Measurements from ENCODE around the gene ZNF133.
"Not testable (repeated sequence)": the region's sequence is repeated elsewhere in the genome, so short reads cannot be mapped to it uniquely, and the experiment has no call there.

The ZNF133 gene

GRCh38 chr20:18272451-18272850, 15.9 kb upstream of the ZNF133 start:
- Histone ChIP-seq H4K20me1 (ENCODE audit: insufficient read depth, low read length) (no peaks in the 10 kb centered on the region), H3K27me3 (replicated peaks; ENCODE audit: insufficient read depth, low read length) (no peaks in the 10 kb centered on the region), H3K36me3 (replicated peaks; ENCODE audit: insufficient read depth, low read length) (no peaks in the 10 kb centered on the region), H3K9ac (ENCODE audit: low read length) (no peak overlapping the region), H3K27ac (ENCODE audit: low read length) (no peak overlapping the region), H3K79me2 (ENCODE audit: low read length) (no peaks in the 10 kb centered on the region), H3K9me3 (replicated peaks; ENCODE audit: insufficient read depth, low read length) (no peaks in the 10 kb centered on the region), H3K9me2 (replicated peaks; ENCODE audit: insufficient read depth, low read length) (no peaks in the 10 kb centered on the region), H3K4me3 (ENCODE audit: low read length) (no peak overlapping the region), H3K4me1 (ENCODE audit: low read length) (peaks cover 6% of the 10 kb centered on the region), H3K4me2 (ENCODE audit: low read depth, low read length) (no peak overlapping the region), H3F3A (ENCODE audit: insufficient read depth, low read length) (no peaks in the 10 kb centered on the region), H2AFZ (ENCODE audit: low read length) (no peak overlapping the region)
- no peak for DNase-seq
- no peak for TF ChIP-seq EZH2 (optimal IDR thresholded peaks at IDR 0.05; ENCODE audit: low read depth, low read length)
- 0 out of 2 replicates have a peak, but pooled peaks have one; percentile 8 for TF ChIP-seq CTCF (IDR thresholded peaks at IDR 0.05; ENCODE audit: low read length)

GRCh38 chr20:18273738-18274137, 14.6 kb upstream of the ZNF133 start:
- no peaks in the 10 kb centered on the region for H3K79me2 ChIP-seq (ENCODE audit: low read length)
- H3K27ac ChIP-seq (ENCODE audit: low read length) = no peak overlapping the region
- H3K27me3 ChIP-seq (replicated peaks; ENCODE audit: insufficient read depth, low read length) = no peaks in the 10 kb centered on the region
- DNase-seq = no peak
- TF ChIP-seq CTCF (IDR thresholded peaks at IDR 0.05; ENCODE audit: low read length) (no peak), EZH2phosphoT487 (IDR thresholded peaks at IDR 0.05; ENCODE audit: low read length) (no peak), EZH2 (optimal IDR thresholded peaks at IDR 0.05; ENCODE audit: low read depth, low read length) (no peak)
- H3F3A ChIP-seq (ENCODE audit: insufficient read depth, low read length) = no peaks in the 10 kb centered on the region
- peaks cover 6% of the 10 kb centered on the region for H3K4me1 ChIP-seq (ENCODE audit: low read length)
- no peaks in the 10 kb centered on the region for H3K9me2 ChIP-seq (replicated peaks; ENCODE audit: insufficient read depth, low read length)
- H3K4me2 ChIP-seq (ENCODE audit: low read depth, low read length) = no peak overlapping the region
- no peaks in the 10 kb centered on the region for H3K9me3 ChIP-seq (replicated peaks; ENCODE audit: insufficient read depth, low read length)
- no peaks in the 10 kb centered on the region for H4K20me1 ChIP-seq (ENCODE audit: insufficient read depth, low read length)
- no peak overlapping the region for H3K9ac ChIP-seq (ENCODE audit: low read length)
- no peaks in the 10 kb centered on the region for H3K36me3 ChIP-seq (replicated peaks; ENCODE audit: insufficient read depth, low read length)
- H3K4me3 ChIP-seq (ENCODE audit: low read length) = no peak overlapping the region
- no peak overlapping the region for H2AFZ ChIP-seq (ENCODE audit: low read length)

- H3K4me3 ChIP-seq (ENCODE audit: low read length); H3K36me3 ChIP-seq (replicated peaks; ENCODE audit: insufficient read depth, low read length); H4K20me1 ChIP-seq (ENCODE audit: insufficient read depth, low read length); H3F3A ChIP-seq (ENCODE audit: insufficient read depth, low read length); H3K9me3 ChIP-seq (replicated peaks; ENCODE audit: insufficient read depth, low read length); H2AFZ ChIP-seq (ENCODE audit: low read length); H3K4me2 ChIP-seq (ENCODE audit: low read depth, low read length); H3K9ac ChIP-seq (ENCODE audit: low read length); H3K79me2 ChIP-seq (ENCODE audit: low read length); H3K27me3 ChIP-seq (replicated peaks; ENCODE audit: insufficient read depth, low read length); DNase-seq; H3K27ac ChIP-seq (ENCODE audit: low read length); H3K9me2 ChIP-seq (replicated peaks; ENCODE audit: insufficient read depth, low read length): not testable (repeated sequence)
- H3K4me1 ChIP-seq (ENCODE audit: low read length) = peaks cover 12% of the 10 kb centered on the region
Observed at GRCh38 chr20:18275960-18276359, 12.4 kb upstream of the ZNF133 start.

GRCh38 chr20:18276821-18277220, 11.5 kb upstream of the ZNF133 start:
- Histone ChIP-seq H3K9me3 (replicated peaks; ENCODE audit: insufficient read depth, low read length) (no peaks in the 10 kb centered on the region), H3K4me1 (ENCODE audit: low read length) (peaks cover 12% of the 10 kb centered on the region), H3K27me3 (replicated peaks; ENCODE audit: insufficient read depth, low read length) (no peaks in the 10 kb centered on the region), H2AFZ (ENCODE audit: low read length) (no peak overlapping the region), H3K9me2 (replicated peaks; ENCODE audit: insufficient read depth, low read length) (no peaks in the 10 kb centered on the region), H3K4me3 (ENCODE audit: low read length) (no peak overlapping the region), H3K9ac (ENCODE audit: low read length) (no peak overlapping the region), H4K20me1 (ENCODE audit: insufficient read depth, low read length) (no peaks in the 10 kb centered on the region), H3K79me2 (ENCODE audit: low read length) (no peaks in the 10 kb centered on the region), H3F3A (ENCODE audit: insufficient read depth, low read length) (no peaks in the 10 kb centered on the region), H3K27ac (ENCODE audit: low read length) (no peak overlapping the region), H3K36me3 (replicated peaks; ENCODE audit: insufficient read depth, low read length) (no peaks in the 10 kb centered on the region), H3K4me2 (ENCODE audit: low read depth, low read length) (peak overlapping the region; percentile 28; the same call in 1 of the 2 replicates)
- DNase-seq = peak; percentile 69
- no peak for TF ChIP-seq EZH2phosphoT487 (IDR thresholded peaks at IDR 0.05; ENCODE audit: low read length)
- peak; percentile 85 for TF ChIP-seq CTCF (IDR thresholded peaks at IDR 0.05; ENCODE audit: low read length)
- TF ChIP-seq EZH2 (optimal IDR thresholded peaks at IDR 0.05; ENCODE audit: low read depth, low read length) = no peak

Data from MM.1S (cell line).